Suprapubic skin (tissue), 3 donors: ENCODE data around the gene SORCS1.

Source experiments
- EP300 ChIP-seq: sonication (generic); formaldehyde crosslinking; IDR thresholded peaks from one replicate; pipeline ENCODE4 v1.6.1; 2017; ENCODE audit warnings: antibody characterized with exemption
- POLR2A ChIP-seq, 2 donors: fragments of 450-650 bp; IDR thresholded peaks; one replicate each; pipeline ENCODE4 v1.6.1; 2017; ENCODE audit warnings: antibody characterized with exemption in 2 of 2, mild to moderate bottlenecking in 2 of 2, moderate library complexity in 2 of 2
- TF ChIP-seq, protein P1 (sequence below), 2 donors: fragments of 200-600 bp in 1 of 2; fragments of 450-650 bp in 1 of 2; sonication (generic) in 1 of 2; IDR thresholded peaks; one replicate each; pipeline ENCODE4 v1.5.1; 2016 to 2019; ENCODE audit warnings: antibody characterized with exemption in 2 of 2, mild to moderate bottlenecking in 1 of 2, moderate library complexity in 1 of 2

DNA sequence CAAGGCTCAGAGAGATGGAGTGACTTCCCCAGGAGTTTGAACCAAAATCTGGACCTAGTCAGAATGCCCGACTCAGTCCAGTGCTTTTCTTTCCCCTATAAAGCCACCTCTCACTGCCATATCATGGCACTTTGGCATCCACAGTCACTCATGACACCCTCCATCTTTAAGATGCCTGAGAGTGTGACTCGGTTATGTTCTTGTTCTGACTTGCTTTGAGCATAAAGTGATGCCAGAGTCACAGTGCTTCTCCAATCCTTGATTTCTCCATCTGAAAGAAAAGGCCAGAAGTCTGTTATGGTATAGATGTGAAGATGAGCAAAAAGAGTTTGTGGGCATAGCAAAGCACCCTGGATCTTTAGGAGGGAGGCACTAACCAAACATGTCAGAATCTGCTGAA, 538.1 kb downstream of the SORCS1 start:
- TF ChIP-seq POLR2A (IDR thresholded peaks at IDR 0.05) = no peak
- TF ChIP-seq, protein P1, sequence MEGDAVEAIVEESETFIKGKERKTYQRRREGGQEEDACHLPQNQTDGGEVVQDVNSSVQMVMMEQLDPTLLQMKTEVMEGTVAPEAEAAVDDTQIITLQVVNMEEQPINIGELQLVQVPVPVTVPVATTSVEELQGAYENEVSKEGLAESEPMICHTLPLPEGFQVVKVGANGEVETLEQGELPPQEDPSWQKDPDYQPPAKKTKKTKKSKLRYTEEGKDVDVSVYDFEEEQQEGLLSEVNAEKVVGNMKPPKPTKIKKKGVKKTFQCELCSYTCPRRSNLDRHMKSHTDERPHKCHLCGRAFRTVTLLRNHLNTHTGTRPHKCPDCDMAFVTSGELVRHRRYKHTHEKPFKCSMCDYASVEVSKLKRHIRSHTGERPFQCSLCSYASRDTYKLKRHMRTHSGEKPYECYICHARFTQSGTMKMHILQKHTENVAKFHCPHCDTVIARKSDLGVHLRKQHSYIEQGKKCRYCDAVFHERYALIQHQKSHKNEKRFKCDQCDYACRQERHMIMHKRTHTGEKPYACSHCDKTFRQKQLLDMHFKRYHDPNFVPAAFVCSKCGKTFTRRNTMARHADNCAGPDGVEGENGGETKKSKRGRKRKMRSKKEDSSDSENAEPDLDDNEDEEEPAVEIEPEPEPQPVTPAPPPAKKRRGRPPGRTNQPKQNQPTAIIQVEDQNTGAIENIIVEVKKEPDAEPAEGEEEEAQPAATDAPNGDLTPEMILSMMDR (IDR thresholded peaks at IDR 0.05) = no peak
- TF ChIP-seq EP300 = no peak
